Gastroesophageal sphincter (tissue), 4 donors: ENCODE data around the gene WDR20. TPM values are rescaled to one million over a fixed set of nuclear protein-coding genes. Genes with fewer than 3 reads are reported as not detected.

Experiments used
- ATAC-seq: fragments of 150-250 bp; one replicate; pipeline ENCODE4 v1.9.1; 2016; ENCODE audit warnings: mild to moderate bottlenecking, moderate library complexity
- H3K27ac ChIP-seq, 4 donors: fragments of 200-600 bp; sonication (generic) in 3 of 4; 1 replicate in 3 of 4; 2 replicates in 1 of 4; pipeline ENCODE4 v1.5.1; 2016 to 2019
- H3K27me3 ChIP-seq: fragments of 200-600 bp; sonication (generic); one replicate; pipeline ENCODE4 v1.5.1; 2019
- H3K36me3 ChIP-seq, 2 donors: fragments of 200-600 bp; sonication (generic); one replicate each; pipeline ENCODE4 v1.5.1; 2019; ENCODE audit warnings: control low read depth in 1 of 2
- H3K4me1 ChIP-seq, 3 donors: fragments of 200-600 bp; sonication (generic); 1 replicate in 2 of 3; 2 replicates in 1 of 3; pipeline ENCODE4 v1.5.1; 2016 to 2019; ENCODE audit warnings: control low read depth in 2 of 3
- H3K4me3 ChIP-seq, 2 donors: fragments of 200-600 bp; sonication (generic); one replicate each; pipeline ENCODE4 v1.5.1; 2019; ENCODE audit warnings: mild to moderate bottlenecking in 1 of 2, moderate library complexity in 1 of 2
- H3K9me3 ChIP-seq, 3 donors: fragments of 200-600 bp; sonication (generic); one replicate each; pipeline ENCODE4 v1.5.1; 2017 to 2019; ENCODE audit warnings: control low read depth in 2 of 3
- CTCF ChIP-seq, 4 experiments: fragments of 200-600 bp in 2 of 4; fragments of 450-650 bp in 2 of 4; sonication (generic) in 1 of 4; IDR thresholded peaks; one replicate each; pipeline ENCODE4 v1.5.1; 2017 to 2019; ENCODE audit warnings: antibody characterized with exemption in 4 of 4, mild to moderate bottlenecking in 2 of 4, moderate library complexity in 2 of 4
- EP300 ChIP-seq: sonication (generic); formaldehyde crosslinking; IDR thresholded peaks from one replicate; pipeline ENCODE4 v1.6.1; 2017; ENCODE audit warnings: antibody characterized with exemption, mild to moderate bottlenecking
- POLR2A ChIP-seq, 2 donors: fragments of 450-650 bp; IDR thresholded peaks; one replicate each; pipeline ENCODE4 v1.6.1; 2017; ENCODE audit warnings: antibody characterized with exemption in 2 of 2, mild to moderate bottlenecking in 2 of 2, moderate library complexity in 1 of 2
- POLR2AphosphoS5 ChIP-seq: sonication (generic); formaldehyde crosslinking; IDR thresholded peaks from one replicate; pipeline ENCODE4 v1.6.1; 2017; ENCODE audit warnings: antibody characterized with exemption
- WGBS, 2 donors: methylation state at CpG; one replicate each; pipeline ENCODE4 v1.1.5; 2018; ENCODE audit warnings: low coverage in 1 of 2; 5-methylcytosine and 5-hydroxymethylcytosine counted together
- total RNA-seq, 4 donors: library from RNA; depleted of rRNA; stranded (reverse); fragments of >200 nt; gene quantifications; one replicate each; pipeline ENCODE4 v1.1.0, GENCODE V29; 2016

Gene WDR20
- total RNA-seq, 4 donors from 2014 or later = 24.6 to 33.0 (median 28.9) TPM

- no peak for ATAC-seq
- H3K4me1 ChIP-seq = peaks cover 0 to 10% (median 0%) of the 10 kb centered on the region in 3 donors
- no peaks in the 10 kb centered on the region for H3K9me3 ChIP-seq
- TF ChIP-seq EP300 (no peak), POLR2A (IDR thresholded peaks at IDR 0.05) (no peak), CTCF (IDR thresholded peaks at IDR 0.05) (no peak), POLR2AphosphoS5 (no peak)
- peaks cover 0 to 56% of the 10 kb centered on the region in 2 donors for H3K36me3 ChIP-seq
- H3K4me3 ChIP-seq = no peak overlapping the region
- H3K27me3 ChIP-seq = no peaks in the 10 kb centered on the region
- 60 to 83% methylated on average over 1 of the region's 13 CpGs for WGBS, 2 donors
- no peak overlapping the region for H3K27ac ChIP-seq
These were observed 82.4 kb downstream of the WDR20 start for GRCh38 chr14:102222009-102222575.

DNA sequence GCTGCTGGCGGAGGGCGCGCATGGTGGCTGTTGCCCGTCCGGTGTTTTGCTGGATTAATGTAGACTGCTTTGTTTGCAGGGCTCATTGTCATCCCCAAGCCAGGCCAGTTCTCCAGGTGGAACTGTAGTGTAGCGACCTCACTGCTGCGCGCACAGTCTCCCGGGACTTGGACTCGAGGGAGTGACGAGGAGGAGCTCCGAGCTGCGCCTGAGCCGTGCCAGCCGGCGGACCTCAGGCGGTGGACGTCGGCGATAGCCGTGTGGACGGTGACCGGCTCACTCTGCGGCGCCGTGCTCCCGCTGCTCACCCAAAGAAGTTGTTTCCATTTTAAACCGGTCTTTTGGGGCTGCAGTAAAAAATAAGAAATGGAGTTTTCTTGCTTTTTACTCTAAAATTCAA, 83.1 kb downstream of the WDR20 start:
- Histone ChIP-seq H3K27ac (no peak overlapping the region), H3K4me1 (peaks cover 0 to 10% (median 0%) of the 10 kb centered on the region in 3 donors), H3K27me3 (no peaks in the 10 kb centered on the region), H3K36me3 (peaks cover 0 to 51% of the 10 kb centered on the region in 2 donors), H3K4me3 (no peak overlapping the region), H3K9me3 (no peaks in the 10 kb centered on the region)
- WGBS, 2 donors = 90 to 100% methylated on average over 4 to 8 of the region's 28 CpGs
- ATAC-seq = no peak
- TF ChIP-seq POLR2A (IDR thresholded peaks at IDR 0.05) (no peak), POLR2AphosphoS5 (no peak)

GRCh38 chr14:102223682-102224081, 84.0 kb downstream of the WDR20 start:
- no peak overlapping the region for H3K27ac ChIP-seq
- peaks cover 0 to 2% (median 0%) of the 10 kb centered on the region in 3 donors for H3K4me1 ChIP-seq
- WGBS, 2 donors = 83% methylated on average over 6 of the region's 6 CpGs; no CpG with 5 or more reads in 1 of the 2 donors
- H3K4me3 ChIP-seq = no peak overlapping the region
- peaks cover 0 to 49% of the 10 kb centered on the region in 2 donors for H3K36me3 ChIP-seq
- no peaks in the 10 kb centered on the region for H3K27me3 ChIP-seq
- H3K9me3 ChIP-seq = no peaks in the 10 kb centered on the region
- TF ChIP-seq POLR2A (IDR thresholded peaks at IDR 0.05) (no peak), CTCF (IDR thresholded peaks at IDR 0.05) (no peak)
- ATAC-seq = no peak

DNA sequence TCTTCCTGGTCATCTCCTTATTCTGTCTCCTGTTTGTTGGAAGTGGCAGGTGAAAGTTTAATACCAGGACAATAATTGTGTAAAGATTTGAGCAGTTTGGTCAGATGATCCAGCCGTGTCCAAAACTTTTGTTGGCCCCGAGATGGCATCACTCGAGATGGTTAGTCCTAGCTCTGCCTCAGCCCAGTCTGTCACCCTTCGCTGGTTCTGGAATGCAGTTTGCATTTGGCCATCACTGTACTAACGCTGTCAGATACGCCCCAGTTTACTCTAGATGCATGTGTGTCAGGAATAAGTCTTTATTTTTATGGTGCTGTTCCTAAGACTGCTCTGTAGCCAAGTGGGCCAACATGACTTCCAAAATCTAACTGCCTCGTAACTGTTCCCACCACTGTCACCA, 85.7 kb downstream of the WDR20 start:
- Histone ChIP-seq H3K4me1 (no peaks in the 10 kb centered on the region), H3K27me3 (no peaks in the 10 kb centered on the region), H3K36me3 (peaks cover 0 to 48% of the 10 kb centered on the region in 2 donors), H3K9me3 (no peaks in the 10 kb centered on the region), H3K27ac (no peak overlapping the region), H3K4me3 (no peak overlapping the region)
- ATAC-seq = no peak
- WGBS, 2 donors = 80 to 100% methylated on average over 1 to 3 of the region's 7 CpGs
- TF ChIP-seq POLR2A (IDR thresholded peaks at IDR 0.05) (no peak), POLR2AphosphoS5 (no peak), CTCF (IDR thresholded peaks at IDR 0.05) (no peak), EP300 (no peak)

DNA sequence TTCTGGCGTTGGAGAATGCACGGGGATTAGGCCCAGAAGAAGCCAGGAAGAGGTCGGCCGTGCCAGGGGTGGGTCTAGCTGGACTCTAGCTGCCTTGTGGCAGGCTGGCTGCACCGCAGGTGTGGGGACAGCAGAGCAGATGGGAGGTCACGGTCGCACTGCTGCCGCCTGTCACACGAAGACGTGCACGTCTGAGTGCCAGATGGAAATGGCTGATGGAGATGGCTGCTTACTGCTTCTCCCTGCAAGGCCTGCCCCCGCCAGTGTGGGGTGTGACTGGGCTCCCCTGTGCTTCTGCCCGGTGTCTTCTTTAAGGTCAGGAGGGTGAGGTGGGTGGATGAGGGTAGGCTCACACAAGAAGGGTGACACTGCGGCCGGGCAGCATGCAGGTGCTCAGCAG, 86.2 kb downstream of the WDR20 start:
- H3K4me3 ChIP-seq = no peak overlapping the region
- no peaks in the 10 kb centered on the region for H3K4me1 ChIP-seq
- TF ChIP-seq POLR2AphosphoS5 (no peak), POLR2A (IDR thresholded peaks at IDR 0.05) (no peak), EP300 (no peak), CTCF (IDR thresholded peaks at IDR 0.05) (no peak)
- no peak overlapping the region for H3K27ac ChIP-seq
- H3K36me3 ChIP-seq = peaks cover 0 to 50% of the 10 kb centered on the region in 2 donors
- H3K27me3 ChIP-seq = no peaks in the 10 kb centered on the region
- WGBS, 2 donors = 76 to 86% methylated on average over 3 to 8 of the region's 15 CpGs
- H3K9me3 ChIP-seq = no peaks in the 10 kb centered on the region
- no peak for ATAC-seq
